ENCODE data around the gene MYLK4. TPM values are rescaled to one million over a fixed set of nuclear protein-coding genes. Genes with fewer than 3 reads are reported as not detected.

The MYLK4 gene
- total RNA-seq, 1 experiment from 2014 or later, result 1.6 TPM

GRCh38 chr6:2784061-2784460 lies 33.3 kb upstream of the MYLK4 start:
- ChIA-PET POLR2A (ENCODE audit: unreplicated experiment) (interaction anchor here (0.5 to 0.8 kb wide), 2 partner anchors 59 to 156 kb away, joined by 3 to 27 read pairs; no protein-coding TSS in a partner anchor), CTCF (interaction anchor here (0.6 kb wide), 1 partner anchor 790 kb away, joined by 5 read pairs; no protein-coding TSS in a partner anchor)
- TF ChIP-seq CTCF (conservative IDR thresholded peaks at IDR 0.05) (no peak), EZH2 (IDR thresholded peaks at IDR 0.05; ENCODE audit: low read depth) (no peak)
- BruUV-seq (replicated peaks), result no TSS peak
- Histone ChIP-seq H3K9me2 (ENCODE audit: insufficient read depth) (no peaks in the 10 kb centered on the region), H3K79me2 (ENCODE audit: low read depth) (0 out of 2 replicates have a peak, but pooled peaks cover 2% of the 10 kb centered on the region), H3K27me3 (ENCODE audit: insufficient read depth, low read depth) (no peaks in the 10 kb centered on the region), H2AFZ (no peak overlapping the region), H4K20me1 (ENCODE audit: insufficient read depth) (no peaks in the 10 kb centered on the region), H3K27ac (no peak overlapping the region), H3K9me3 (ENCODE audit: insufficient read depth, low read depth) (no peaks in the 10 kb centered on the region), H3K4me2 (no peak overlapping the region), H3K36me3 (ENCODE audit: low read depth) (no peaks in the 10 kb centered on the region), H3K4me3 (no peak overlapping the region), H3F3A (ENCODE audit: insufficient read depth, low read depth) (no peaks in the 10 kb centered on the region), H3K4me1 (replicated peaks; ENCODE audit: insufficient read depth) (no peaks in the 10 kb centered on the region)
- no peak for DNase-seq
- intact Hi-C loops (cut with micrococcal nuclease; ENCODE audit: unreplicated experiment), result no loop called here

GRCh38 chr6:2783188-2783963 lies 32.7 kb upstream of the MYLK4 start:
- DNase-seq, result no peak
- H3K27ac ChIP-seq, result no peak overlapping the region
- ChIA-PET POLR2A (ENCODE audit: unreplicated experiment) (interaction anchor here (0.5 to 0.8 kb wide), 4 partner anchors 60 to 157 kb away, joined by 3 to 27 read pairs (median 3); no protein-coding TSS in a partner anchor), CTCF (interaction anchor here (0.6 kb wide), 1 partner anchor 790 kb away, joined by 5 read pairs; no protein-coding TSS in a partner anchor)
- intact Hi-C loops (cut with micrococcal nuclease; ENCODE audit: unreplicated experiment), result no loop called here
- BruUV-seq (replicated peaks), result no TSS peak
- no peaks in the 10 kb centered on the region for H3K4me1 ChIP-seq (replicated peaks; ENCODE audit: insufficient read depth)
- no peaks in the 10 kb centered on the region for H3K9me2 ChIP-seq (ENCODE audit: insufficient read depth)
- no peaks in the 10 kb centered on the region for H3K9me3 ChIP-seq (ENCODE audit: insufficient read depth, low read depth)
- TF ChIP-seq EZH2 (IDR thresholded peaks at IDR 0.05; ENCODE audit: low read depth) (no peak), CTCF (conservative IDR thresholded peaks at IDR 0.05) (no peak)
- no peaks in the 10 kb centered on the region for H3F3A ChIP-seq (ENCODE audit: insufficient read depth, low read depth)
- no peak overlapping the region for H2AFZ ChIP-seq
- no peak overlapping the region for H3K4me3 ChIP-seq
- no peaks in the 10 kb centered on the region for H3K36me3 ChIP-seq (ENCODE audit: low read depth)
- H3K4me2 ChIP-seq, result no peak overlapping the region
- no peaks in the 10 kb centered on the region for H4K20me1 ChIP-seq (ENCODE audit: insufficient read depth)
- peaks cover 2% of the 10 kb centered on the region; the same call in 1 of the 2 replicates for H3K79me2 ChIP-seq (ENCODE audit: low read depth)
- H3K27me3 ChIP-seq (ENCODE audit: insufficient read depth, low read depth), result no peaks in the 10 kb centered on the region

GRCh38 chr6:2782825-2783187 lies 32.1 kb upstream of the MYLK4 start:
- no peak overlapping the region for H3K4me3 ChIP-seq
- POLR2A ChIA-PET (ENCODE audit: unreplicated experiment), result interaction anchor here (0.6 kb wide), 2 partner anchors 120 to 143 kb away, joined by 3 read pairs; no protein-coding TSS in a partner anchor
- H3K4me1 ChIP-seq (replicated peaks; ENCODE audit: insufficient read depth), result no peaks in the 10 kb centered on the region
- no peak overlapping the region for H3K4me2 ChIP-seq
- H2AFZ ChIP-seq, result no peak overlapping the region
- no peak overlapping the region for H3K27ac ChIP-seq
- no peaks in the 10 kb centered on the region for H3K9me2 ChIP-seq (ENCODE audit: insufficient read depth)
- BruUV-seq (replicated peaks), result no TSS peak
- no peaks in the 10 kb centered on the region for H3K9me3 ChIP-seq (ENCODE audit: insufficient read depth, low read depth)
- CTCF ChIA-PET, result no interaction called here
- intact Hi-C loops (cut with micrococcal nuclease; ENCODE audit: unreplicated experiment), result no loop called here
- TF ChIP-seq CTCF (conservative IDR thresholded peaks at IDR 0.05), result no peak
- TF ChIP-seq EZH2 (IDR thresholded peaks at IDR 0.05; ENCODE audit: low read depth), result no peak
- no peaks in the 10 kb centered on the region for H4K20me1 ChIP-seq (ENCODE audit: insufficient read depth)
- no peaks in the 10 kb centered on the region for H3K36me3 ChIP-seq (ENCODE audit: low read depth)
- no peak for DNase-seq
- H3F3A ChIP-seq (ENCODE audit: insufficient read depth, low read depth), result no peaks in the 10 kb centered on the region
- peaks cover 8% of the 10 kb centered on the region for H3K79me2 ChIP-seq (ENCODE audit: low read depth)
- no peaks in the 10 kb centered on the region for H3K27me3 ChIP-seq (ENCODE audit: insufficient read depth, low read depth)
